Uterus (tissue), 2 donors: ENCODE data around the gene RASGRF1.

ENCODE experiments used
- POLR2A ChIP-seq, 2 donors: fragments of 450-650 bp; IDR thresholded peaks; one replicate each; pipeline ENCODE4 v1.6.1; 2016; ENCODE audit warnings: antibody characterized with exemption in 2 of 2, mild to moderate bottlenecking in 1 of 2, moderate library complexity in 1 of 2
- TF ChIP-seq, protein P1 (sequence below), 4 experiments: fragments of 200-600 bp in 2 of 4; fragments of 450-650 bp in 2 of 4; sonication (generic) in 2 of 4; IDR thresholded peaks; one replicate each; pipeline ENCODE4 v1.5.1; 2016 to 2019; ENCODE audit warnings: antibody characterized with exemption in 4 of 4, mild to moderate bottlenecking in 2 of 4, moderate library complexity in 1 of 4

DNA sequence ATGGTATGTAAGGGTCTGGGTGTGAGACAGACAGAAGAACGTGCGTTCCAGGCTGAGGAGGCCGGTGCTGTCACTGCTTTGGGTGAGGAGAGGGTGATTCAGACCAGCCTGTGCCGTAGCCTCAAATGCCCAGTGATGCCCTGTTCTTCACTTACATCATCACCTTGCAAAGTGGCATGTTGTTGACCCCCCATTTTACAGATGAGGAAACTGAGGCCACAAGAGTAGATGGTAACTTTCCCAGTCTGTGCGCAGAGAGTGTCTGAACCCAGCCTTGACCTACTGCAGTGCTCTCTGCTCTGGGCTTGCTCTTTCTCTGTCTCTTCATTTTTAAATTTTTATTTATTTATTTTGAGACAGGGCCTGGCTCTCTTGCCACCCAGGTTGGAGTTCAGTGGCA is 144.1 kb downstream of the RASGRF1 start:
- TF ChIP-seq, protein P1, sequence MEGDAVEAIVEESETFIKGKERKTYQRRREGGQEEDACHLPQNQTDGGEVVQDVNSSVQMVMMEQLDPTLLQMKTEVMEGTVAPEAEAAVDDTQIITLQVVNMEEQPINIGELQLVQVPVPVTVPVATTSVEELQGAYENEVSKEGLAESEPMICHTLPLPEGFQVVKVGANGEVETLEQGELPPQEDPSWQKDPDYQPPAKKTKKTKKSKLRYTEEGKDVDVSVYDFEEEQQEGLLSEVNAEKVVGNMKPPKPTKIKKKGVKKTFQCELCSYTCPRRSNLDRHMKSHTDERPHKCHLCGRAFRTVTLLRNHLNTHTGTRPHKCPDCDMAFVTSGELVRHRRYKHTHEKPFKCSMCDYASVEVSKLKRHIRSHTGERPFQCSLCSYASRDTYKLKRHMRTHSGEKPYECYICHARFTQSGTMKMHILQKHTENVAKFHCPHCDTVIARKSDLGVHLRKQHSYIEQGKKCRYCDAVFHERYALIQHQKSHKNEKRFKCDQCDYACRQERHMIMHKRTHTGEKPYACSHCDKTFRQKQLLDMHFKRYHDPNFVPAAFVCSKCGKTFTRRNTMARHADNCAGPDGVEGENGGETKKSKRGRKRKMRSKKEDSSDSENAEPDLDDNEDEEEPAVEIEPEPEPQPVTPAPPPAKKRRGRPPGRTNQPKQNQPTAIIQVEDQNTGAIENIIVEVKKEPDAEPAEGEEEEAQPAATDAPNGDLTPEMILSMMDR (IDR thresholded peaks at IDR 0.05): no peak
- no peak for TF ChIP-seq POLR2A (IDR thresholded peaks at IDR 0.05)
